ENCODE data around the gene CFDP1. TPM values are rescaled to one million over a fixed set of nuclear protein-coding genes. Genes with fewer than 3 reads are reported as not detected.

The CFDP1 gene
- total RNA-seq, 1 experiment from 2014 or later: 52.6 TPM

- Histone ChIP-seq H3K79me2 (ENCODE audit: low read depth) (peaks cover 63% of the 10 kb centered on the region), H3K9me3 (ENCODE audit: insufficient read depth, low read depth) (no peaks in the 10 kb centered on the region), H3K27me3 (ENCODE audit: insufficient read depth, low read depth) (no peaks in the 10 kb centered on the region), H3K9me2 (ENCODE audit: insufficient read depth) (no peaks in the 10 kb centered on the region), H3F3A (ENCODE audit: insufficient read depth, low read depth) (peaks cover 5% of the 10 kb centered on the region; the same call in 1 of the 2 replicates), H3K4me2 (peak overlapping the region; percentile 83), H2AFZ (no peak overlapping the region), H3K36me3 (ENCODE audit: low read depth) (0 out of 2 replicates have a peak, but pooled peaks cover 6% of the 10 kb centered on the region), H3K4me1 (replicated peaks; ENCODE audit: insufficient read depth) (peaks cover 18% of the 10 kb centered on the region), H4K20me1 (ENCODE audit: insufficient read depth) (peaks cover 34% of the 10 kb centered on the region), H3K4me3 (peak overlapping the region; percentile 61), H3K27ac (no peak overlapping the region)
- intact Hi-C loops (cut with micrococcal nuclease; ENCODE audit: unreplicated experiment): loop anchor here (10.0 kb wide), 1 partner anchor 268 kb away; no protein-coding TSS in a partner anchor
- no peak for DNase-seq
- no peak for TF ChIP-seq EZH2 (IDR thresholded peaks at IDR 0.05; ENCODE audit: low read depth)
- TF ChIP-seq CTCF (conservative IDR thresholded peaks at IDR 0.05): no peak
- ChIA-PET POLR2A (ENCODE audit: unreplicated experiment) (no interaction called here), CTCF (no interaction called here)
- BruUV-seq (replicated peaks): no TSS peak
Observed at GRCh38 chr16:75462806-75463205, 29.5 kb upstream of the CFDP1 start.

GRCh38 chr16:75461575-75461974 lies 28.3 kb upstream of the CFDP1 start:
- 0 out of 2 replicates have a peak, but pooled peaks cover 6% of the 10 kb centered on the region for H3K36me3 ChIP-seq (ENCODE audit: low read depth)
- no TSS peak for BruUV-seq (replicated peaks)
- H3K79me2 ChIP-seq (ENCODE audit: low read depth): peaks cover 75% of the 10 kb centered on the region
- H3K4me1 ChIP-seq (replicated peaks; ENCODE audit: insufficient read depth): peaks cover 18% of the 10 kb centered on the region
- H3K27ac ChIP-seq: no peak overlapping the region
- no peaks in the 10 kb centered on the region for H3K9me3 ChIP-seq (ENCODE audit: insufficient read depth, low read depth)
- TF ChIP-seq EZH2 (IDR thresholded peaks at IDR 0.05; ENCODE audit: low read depth): no peak
- TF ChIP-seq CTCF (conservative IDR thresholded peaks at IDR 0.05): no peak
- H3K9me2 ChIP-seq (ENCODE audit: insufficient read depth): no peaks in the 10 kb centered on the region
- no peak for DNase-seq
- POLR2A ChIA-PET (ENCODE audit: unreplicated experiment): no interaction called here
- intact Hi-C loops (cut with micrococcal nuclease; ENCODE audit: unreplicated experiment): loop anchor here (10.0 kb wide), 1 partner anchor 267 kb away; no protein-coding TSS in a partner anchor
- no peak overlapping the region for H2AFZ ChIP-seq
- peaks cover 45% of the 10 kb centered on the region for H4K20me1 ChIP-seq (ENCODE audit: insufficient read depth)
- H3K27me3 ChIP-seq (ENCODE audit: insufficient read depth, low read depth): no peaks in the 10 kb centered on the region
- CTCF ChIA-PET: no interaction called here
- 0 out of 2 replicates have a peak overlapping the region, but pooled peaks have one; percentile 3 for H3K4me2 ChIP-seq
- H3K4me3 ChIP-seq: no peak overlapping the region
- peaks cover 5% of the 10 kb centered on the region; the same call in 1 of the 2 replicates for H3F3A ChIP-seq (ENCODE audit: insufficient read depth, low read depth)

GRCh38 chr16:75460446-75460845 lies 27.1 kb upstream of the CFDP1 start:
- Histone ChIP-seq H3K36me3 (ENCODE audit: low read depth) (0 out of 2 replicates have a peak, but pooled peaks cover 6% of the 10 kb centered on the region), H3K4me3 (no peak overlapping the region), H3K79me2 (ENCODE audit: low read depth) (peaks cover 84% of the 10 kb centered on the region), H3K4me1 (replicated peaks; ENCODE audit: insufficient read depth) (peaks cover 18% of the 10 kb centered on the region), H2AFZ (no peak overlapping the region), H3F3A (ENCODE audit: insufficient read depth, low read depth) (peaks cover 5% of the 10 kb centered on the region; the same call in 1 of the 2 replicates), H3K4me2 (no peak overlapping the region), H3K27me3 (ENCODE audit: insufficient read depth, low read depth) (no peaks in the 10 kb centered on the region), H3K27ac (no peak overlapping the region), H3K9me3 (ENCODE audit: insufficient read depth, low read depth) (no peaks in the 10 kb centered on the region), H3K9me2 (ENCODE audit: insufficient read depth) (no peaks in the 10 kb centered on the region), H4K20me1 (ENCODE audit: insufficient read depth) (peaks cover 51% of the 10 kb centered on the region)
- TF ChIP-seq EZH2 (IDR thresholded peaks at IDR 0.05; ENCODE audit: low read depth) (no peak), CTCF (conservative IDR thresholded peaks at IDR 0.05) (no peak)
- BruUV-seq (replicated peaks): no TSS peak
- intact Hi-C loops (cut with micrococcal nuclease; ENCODE audit: unreplicated experiment): loop anchor here (10.0 kb wide), 1 partner anchor 266 kb away; no protein-coding TSS in a partner anchor
- DNase-seq: no peak
- ChIA-PET POLR2A (ENCODE audit: unreplicated experiment) (no interaction called here), CTCF (no interaction called here)

Data from PC-9 (cell line).